HG03159 (cell line): ENCODE measurements around the gene TNMD.

Experiments
- ATAC-seq: cut with Tn5 transposase; IDR thresholded peaks from one replicate; pipeline ENCODE4 v1.9.1; 2021; ENCODE audit warnings: mild to moderate bottlenecking, moderate library complexity; ENCODE audit not compliant: unreplicated experiment

Gene TNMD

DNA sequence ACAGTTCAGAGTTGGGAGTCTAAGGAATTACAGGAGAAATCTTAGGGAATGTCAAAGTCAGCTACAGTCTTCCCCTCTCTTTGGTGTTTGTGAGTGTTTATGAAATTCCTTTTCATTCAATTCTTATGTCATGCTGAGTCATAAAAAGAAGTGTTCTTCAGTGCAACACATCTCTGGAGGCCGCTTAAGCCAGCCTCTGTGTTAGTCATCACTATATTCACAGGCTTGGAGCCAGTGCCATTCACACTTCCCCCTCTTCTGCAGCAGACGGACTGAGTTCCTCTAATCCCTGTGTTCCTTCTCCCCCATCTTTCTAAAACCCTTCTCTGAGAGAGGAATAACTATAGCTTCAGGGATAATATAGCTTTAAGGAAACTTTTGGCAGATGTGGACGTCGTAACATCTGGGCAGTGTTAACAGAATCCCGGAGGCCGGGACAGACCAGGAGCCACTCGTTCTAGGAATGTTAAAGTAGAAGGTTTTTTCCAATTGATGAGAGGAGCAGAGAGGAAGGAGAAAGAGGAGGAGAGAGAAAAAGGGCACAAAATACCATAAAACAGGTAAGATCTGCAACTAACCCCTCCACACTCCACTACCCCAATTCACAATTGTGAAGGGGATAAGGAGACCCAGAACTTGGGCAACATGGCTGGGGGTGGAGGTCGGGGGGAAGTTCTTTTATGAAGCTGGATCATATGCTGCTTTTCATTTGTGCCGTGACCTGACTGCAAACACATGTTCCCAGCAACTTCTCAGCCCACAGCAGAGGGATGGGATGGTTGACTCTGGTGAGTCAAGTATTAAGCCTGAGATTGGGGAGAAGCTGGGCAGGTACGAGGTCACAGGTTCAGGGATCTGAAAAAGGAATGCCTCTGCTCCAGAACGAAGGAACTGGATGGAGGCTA lies 59.5 kb downstream of the TNMD start, which contains the start of gene SRPX2:
SRPX2 (plus strand) TSS at position 244 of the 905 bp plus-strand sequence. CDS start 2,124 bp downstream, outside the sequence.
- no peak for ATAC-seq

DNA sequence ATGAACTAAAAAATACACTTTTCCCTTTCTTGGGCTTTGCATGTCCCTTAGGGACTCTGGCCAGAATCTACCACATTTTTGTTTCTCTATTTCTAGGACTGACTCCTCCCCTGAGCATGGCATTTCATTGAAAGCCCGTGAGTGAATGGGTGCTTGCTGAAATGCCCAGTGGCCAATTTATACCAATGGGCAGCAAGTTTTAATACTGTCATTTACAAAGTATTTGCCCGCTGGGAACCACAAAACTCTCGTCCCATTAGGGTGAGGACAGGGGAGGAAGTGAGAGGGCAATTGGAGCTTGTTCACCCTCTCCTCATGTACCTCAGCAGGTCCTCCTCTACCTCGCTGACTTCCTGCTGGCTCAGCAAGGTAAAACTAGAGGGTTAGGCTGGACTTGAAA lies 60.4 kb downstream of the TNMD start:
- no peak for ATAC-seq

DNA sequence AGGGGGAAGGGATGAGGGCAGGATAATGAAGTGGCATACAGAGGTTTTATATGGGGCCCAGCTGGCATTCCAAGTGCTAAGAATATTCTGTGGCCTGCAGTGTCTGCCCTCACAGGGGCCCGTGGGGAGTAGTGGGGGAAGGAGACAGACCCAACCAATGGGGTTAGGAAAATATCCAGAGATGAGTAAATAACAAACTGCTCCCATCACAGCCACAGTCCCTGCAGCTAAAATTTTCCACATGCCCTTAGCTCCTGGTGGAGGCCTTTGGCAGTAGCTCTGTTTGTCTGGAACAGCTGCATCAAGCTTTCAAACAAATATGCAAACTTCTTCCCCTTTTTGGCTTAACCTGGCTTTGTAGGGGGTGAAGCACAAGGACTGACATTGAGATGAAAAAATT lies 62.4 kb downstream of the TNMD start:
- ATAC-seq = no peak

DNA sequence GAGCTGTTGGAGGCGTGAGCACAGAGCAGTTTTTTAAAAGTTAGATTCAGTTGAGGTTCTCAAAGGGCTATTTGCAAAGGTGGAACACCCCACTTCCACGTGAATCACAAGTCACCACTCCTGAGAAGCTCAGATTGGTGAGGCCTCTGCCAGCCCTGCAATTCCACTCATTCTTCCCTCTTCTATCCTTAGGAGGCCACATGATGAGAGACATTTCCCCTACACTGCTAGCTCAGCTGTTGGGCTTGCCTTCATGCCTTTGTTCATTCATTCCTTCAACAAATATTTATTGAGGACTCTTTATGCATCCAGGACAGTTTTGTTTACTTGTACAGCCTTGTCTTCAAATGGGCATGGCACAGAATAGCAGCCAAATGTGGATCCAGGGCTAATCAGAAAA lies 63.0 kb downstream of the TNMD start:
- no peak for ATAC-seq

DNA sequence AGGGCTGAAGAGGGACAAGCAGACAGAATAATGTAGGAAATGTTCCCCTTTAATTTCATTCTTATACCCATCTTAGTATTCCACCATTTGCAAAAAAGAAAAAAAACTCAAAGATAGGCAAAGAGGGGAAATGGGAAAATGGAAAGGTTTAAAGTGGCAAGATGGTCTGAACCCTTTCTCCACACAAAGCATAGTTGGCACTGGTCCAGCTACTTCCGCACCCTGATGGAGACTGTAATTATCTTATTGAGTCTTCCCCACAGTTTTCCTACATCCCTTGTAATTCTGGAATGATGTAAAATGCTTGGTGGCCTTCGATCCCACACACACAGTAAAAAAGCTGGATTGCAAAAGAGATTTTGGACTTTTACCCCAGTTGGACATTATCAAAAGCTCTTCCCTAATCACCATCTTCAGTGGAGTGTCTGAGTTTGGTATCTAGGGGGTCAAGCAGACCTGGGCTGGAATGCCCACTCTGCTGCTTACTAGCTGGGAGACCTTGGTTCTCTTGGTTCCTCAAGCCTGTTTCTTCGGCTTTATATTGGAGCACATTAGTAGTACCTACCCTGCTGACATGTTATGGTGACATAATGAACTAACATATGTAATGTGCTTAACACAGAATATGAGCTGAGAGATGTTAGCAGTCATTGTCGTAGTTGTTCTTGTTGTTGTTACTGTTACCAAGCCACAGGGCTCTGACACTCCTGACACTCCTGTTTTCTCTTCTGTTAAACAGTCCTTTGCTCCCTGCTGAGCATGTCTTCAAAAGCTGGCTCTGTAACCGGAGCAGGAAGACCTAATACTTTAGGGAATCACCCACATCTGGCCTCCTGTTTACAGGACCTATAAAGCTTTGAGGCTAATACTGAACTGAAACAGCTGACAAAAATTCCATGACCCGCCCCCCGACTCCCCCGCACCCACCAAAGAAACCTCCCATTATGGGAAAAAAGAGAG lies 64.0 kb downstream of the TNMD start:
- ATAC-seq = no peak
